Stimulated activated CD8-positive, alpha-beta memory T cell treated with anti-CD3 and anti-CD28 coated beads, Interleukin-4, amount 100 ng/mL, for 4 hours (primary cell): ENCODE measurements around the gene XRN2.
"Not testable (repeated sequence)": the region's sequence is repeated elsewhere in the genome, so short reads cannot be mapped to it uniquely, and the experiment has no call there.

Source experiments
- DNase-seq, 2 donors: peaks; one replicate each; pipeline ENCODE4 v3.0.0-alpha.2; 2020; ENCODE audit warnings: low read depth in 2 of 2, low spot score in 1 of 2

XRN2 gene

GRCh38 chr20:21342656-21343345 lies 39.7 kb downstream of the XRN2 start:
- no peak for DNase-seq

DNA sequence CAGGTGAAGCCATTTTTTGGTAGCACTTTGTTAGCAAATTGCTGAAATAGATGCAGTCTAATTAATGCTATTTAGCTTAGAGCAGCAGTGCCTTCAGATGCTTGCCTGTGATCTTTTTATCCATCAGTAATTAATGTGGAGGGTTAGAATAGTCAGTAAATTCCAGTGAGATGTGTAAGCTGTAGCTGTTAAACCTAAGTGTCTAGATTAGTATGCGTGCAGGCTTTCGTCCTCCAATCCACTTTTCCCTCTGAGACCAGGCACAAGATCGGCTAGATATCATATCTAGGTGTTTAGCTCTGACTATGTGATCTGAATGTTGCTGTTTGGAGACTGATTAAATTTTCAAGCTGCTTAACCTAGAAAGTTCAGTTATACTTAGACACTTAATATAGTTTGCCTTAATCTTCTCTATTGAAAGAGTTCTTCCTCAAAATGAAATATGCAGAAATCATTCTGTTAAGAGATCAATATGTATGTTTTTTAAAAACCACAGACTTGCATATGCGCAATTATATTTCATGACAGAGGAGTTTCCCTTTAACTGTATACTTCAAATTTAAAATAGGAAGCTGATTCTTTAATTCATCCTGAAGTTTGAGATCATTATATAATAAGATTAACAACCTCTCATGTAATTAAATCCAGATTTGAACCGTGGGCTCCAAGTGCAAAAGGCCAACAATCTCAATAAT lies 41.2 kb downstream of the XRN2 start:
- no peak for DNase-seq

GRCh38 chr20:21344961-21345360 lies 41.8 kb downstream of the XRN2 start:
- no peak for DNase-seq

GRCh38 chr20:21352703-21353102 lies 49.6 kb downstream of the XRN2 start:
- DNase-seq: no peak

DNA sequence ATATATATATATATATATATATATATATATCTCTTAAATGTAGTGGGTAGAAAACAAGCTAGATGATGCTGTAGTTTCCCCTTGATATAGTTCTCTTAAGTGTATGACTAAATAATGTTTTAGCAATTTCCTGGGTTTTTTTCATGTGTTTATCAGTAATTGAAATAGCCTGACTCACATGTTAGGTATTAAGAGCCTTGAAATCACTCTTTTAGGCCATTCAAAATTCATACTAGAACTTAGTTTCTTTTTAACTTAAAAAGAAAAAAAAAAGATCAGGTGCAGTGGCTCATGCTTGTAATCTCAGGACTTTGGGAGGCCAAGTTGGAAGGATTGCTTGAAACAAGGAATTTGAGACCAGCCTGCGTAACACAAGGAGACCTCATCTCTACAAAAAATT lies 50.1 kb downstream of the XRN2 start:
- DNase-seq: no peak

DNA sequence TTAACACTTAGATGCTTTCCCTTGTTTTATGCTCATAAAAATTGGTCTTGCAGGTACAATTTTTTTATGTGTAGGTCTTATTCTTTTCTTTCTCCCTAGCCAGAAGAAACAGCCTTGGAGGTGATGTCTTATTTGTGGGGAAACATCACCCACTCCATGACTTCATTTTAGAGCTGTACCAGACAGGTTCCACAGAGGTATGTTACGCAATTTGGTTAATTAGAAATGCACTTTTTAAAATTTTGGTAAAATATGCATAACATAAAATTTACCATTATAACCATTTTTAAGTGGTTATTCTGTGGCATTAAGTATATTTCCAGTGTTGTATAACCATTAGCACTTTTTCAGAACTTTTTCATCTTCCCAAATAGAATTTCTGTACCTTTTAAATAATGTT lies 52.9 kb downstream of the XRN2 start:
- DNase-seq: no peak

DNA sequence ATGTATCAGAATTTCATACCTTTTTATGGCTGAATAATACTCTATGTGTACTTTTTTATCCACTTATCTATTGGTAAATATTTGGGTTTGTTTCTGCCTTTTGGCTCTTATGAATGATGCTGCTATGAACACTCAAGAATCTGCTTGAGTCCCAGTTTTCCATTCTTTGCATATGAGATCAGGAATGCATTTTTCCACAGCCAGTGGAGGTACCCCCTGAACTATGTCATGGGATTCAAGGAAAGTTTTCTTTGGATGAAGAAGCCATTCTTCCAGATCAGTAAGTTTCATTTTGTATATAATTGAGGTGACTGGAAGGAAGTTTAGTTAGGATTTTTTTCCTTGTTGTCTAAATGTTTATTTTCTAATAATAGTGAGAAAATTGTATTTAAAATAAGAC lies 53.3 kb downstream of the XRN2 start:
- DNase-seq: no peak

GRCh38 chr20:21357844-21358243 lies 54.7 kb downstream of the XRN2 start:
- no peak for DNase-seq

- no peak for DNase-seq
Measured at GRCh38 chr20:21358737-21359136, 55.6 kb downstream of the XRN2 start.

DNA sequence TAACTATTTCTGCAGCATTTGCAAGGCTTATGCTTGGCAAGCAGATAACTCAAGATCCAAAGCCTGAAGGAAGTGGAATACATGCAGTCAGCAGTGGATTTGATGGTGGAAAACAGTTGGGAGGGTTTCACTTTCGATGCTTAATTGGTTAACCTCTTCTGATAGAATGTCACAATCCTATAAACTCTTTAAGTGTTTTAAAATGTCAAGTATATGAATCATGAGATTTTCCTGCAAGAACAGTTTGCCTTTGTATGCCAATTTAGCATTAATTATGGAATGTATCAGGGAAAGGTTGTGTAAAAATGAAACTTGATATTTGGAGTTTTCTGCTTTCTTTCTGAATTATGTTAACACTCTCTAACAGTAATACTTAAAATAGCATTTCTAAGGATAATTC lies 57.6 kb downstream of the XRN2 start:
- no peak for DNase-seq

GRCh38 chr20:21361266-21361665 lies 58.1 kb downstream of the XRN2 start:
- DNase-seq: no peak

GRCh38 chr20:21364413-21364812 lies 61.3 kb downstream of the XRN2 start:
- DNase-seq: no peak

GRCh38 chr20:21365771-21366170 lies 62.6 kb downstream of the XRN2 start:
- DNase-seq: no peak

GRCh38 chr20:21366273-21366672 lies 63.1 kb downstream of the XRN2 start:
- DNase-seq: not testable (repeated sequence)

- DNase-seq: no peak
Measured at GRCh38 chr20:21368791-21369190, 65.7 kb downstream of the XRN2 start.

- DNase-seq: no peak
Measured at GRCh38 chr20:21371193-21371592, 68.1 kb downstream of the XRN2 start.

- no peak for DNase-seq
Measured at GRCh38 chr20:21372016-21372415, 68.9 kb downstream of the XRN2 start.

- DNase-seq: no peak
Measured at GRCh38 chr20:21373436-21373835, 70.3 kb downstream of the XRN2 start.

DNA sequence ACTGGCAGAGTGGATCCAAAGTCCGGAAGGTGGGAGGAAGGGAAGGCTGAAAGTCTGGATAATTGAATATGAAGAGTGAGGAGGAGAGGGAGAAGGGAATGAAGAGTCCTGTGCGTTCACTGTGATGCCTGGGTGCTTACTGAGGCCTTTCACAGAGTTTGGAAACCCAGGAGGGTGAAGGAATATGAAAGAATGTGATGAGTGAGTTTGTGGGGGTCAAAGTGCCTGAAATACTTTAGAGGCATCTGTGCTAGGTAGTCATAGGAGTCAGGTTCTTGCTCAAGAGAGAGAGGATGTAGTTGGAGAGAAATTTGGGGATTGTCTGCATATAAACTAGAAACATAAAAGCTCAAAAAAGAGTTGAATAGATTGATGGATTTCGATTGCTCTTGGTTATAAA lies 73.5 kb downstream of the XRN2 start:
- DNase-seq: no peak

DNA sequence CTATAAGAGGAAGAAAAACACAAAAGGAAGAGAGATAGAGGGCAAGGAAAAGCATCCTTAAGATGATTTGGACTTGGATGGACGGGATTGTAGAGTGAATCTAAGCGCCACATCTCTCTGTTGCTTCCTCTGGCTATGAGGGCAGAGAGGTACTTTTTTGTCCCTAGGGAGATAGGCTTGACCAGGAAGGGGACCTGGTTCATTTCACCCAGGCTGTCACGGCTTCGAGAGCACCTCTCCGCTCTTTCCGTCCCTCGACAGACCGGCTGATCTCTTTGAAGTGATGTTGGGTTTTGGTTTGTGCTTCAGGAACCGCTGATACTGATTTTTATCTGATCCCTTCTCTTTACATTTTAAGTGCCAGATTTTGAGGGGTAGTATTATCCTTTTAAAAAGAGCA lies 74.6 kb downstream of the XRN2 start:
- no peak for DNase-seq

DNA sequence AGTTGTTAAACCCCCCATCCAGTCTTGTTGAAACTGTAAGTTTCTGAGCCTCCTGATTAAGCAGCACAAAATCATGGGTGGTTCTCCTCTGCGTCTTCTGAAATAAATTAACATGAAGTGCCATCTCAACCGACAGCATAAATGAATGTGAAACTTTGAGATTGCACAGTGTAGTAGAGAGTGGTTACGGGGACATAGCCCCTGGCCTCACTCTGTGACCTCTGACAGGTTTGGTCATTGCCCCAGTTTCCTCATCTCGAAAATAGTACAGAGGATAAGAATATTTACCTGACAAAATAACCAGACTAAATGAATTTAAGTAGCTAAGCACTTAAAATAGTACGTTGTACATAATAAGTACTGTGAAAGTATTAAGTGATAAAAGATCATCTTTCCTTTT lies 75.1 kb downstream of the XRN2 start:
- DNase-seq: no peak

DNA sequence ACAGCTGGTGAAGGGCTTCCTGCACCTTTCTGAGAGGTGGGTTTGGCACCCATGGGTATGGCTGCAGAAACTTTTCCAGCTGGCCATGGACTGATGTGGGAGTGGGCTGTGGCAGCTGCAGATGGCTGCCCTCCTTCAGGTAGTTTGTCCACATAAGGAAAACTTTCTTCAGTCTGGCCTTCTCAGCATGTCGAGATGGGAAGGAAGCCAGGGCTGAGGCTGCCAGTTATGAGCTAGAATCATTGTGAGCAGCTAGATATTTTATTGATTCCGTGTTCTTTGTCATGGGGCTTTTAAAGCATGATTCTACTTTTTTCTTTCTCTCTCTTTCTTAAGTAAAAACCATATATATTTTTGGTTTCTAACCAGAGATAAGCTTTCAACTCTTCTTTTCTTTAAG lies 77.6 kb downstream of the XRN2 start:
- no peak for DNase-seq

GRCh38 chr20:21381619-21382018 lies 78.5 kb downstream of the XRN2 start:
- no peak for DNase-seq
